Testis (tissue), 2 donors: ENCODE measurements around the gene CPM.

Experiments
- CTCF ChIP-seq, 3 experiments: fragments of 450-650 bp in 2 of 3; fragments of 200-600 bp in 1 of 3; sonication (generic) in 1 of 3; IDR thresholded peaks; one replicate each; pipeline ENCODE4 v1.5.1; 2016 to 2019; ENCODE audit warnings: antibody characterized with exemption in 3 of 3, mild to moderate bottlenecking in 2 of 3, moderate library complexity in 1 of 3
- POLR2A ChIP-seq: fragments of 450-650 bp; IDR thresholded peaks from one replicate; pipeline ENCODE4 v1.6.1; 2017; ENCODE audit warnings: antibody characterized with exemption, mild to moderate bottlenecking, moderate library complexity

- TF ChIP-seq CTCF (IDR thresholded peaks at IDR 0.05) (no peak), POLR2A (no peak)
These were observed 108.8 kb downstream of the CPM start for GRCh38 chr12:68824131-68824530.
